ENCODE measurements around the gene NIPAL4. TPM values are rescaled to one million over a fixed set of nuclear protein-coding genes. Genes with fewer than 3 reads are reported as not detected.

NIPAL4 gene
- total RNA-seq, 6 experiments from 2014 or later = 0.07 TPM; not detected in 5

DNA sequence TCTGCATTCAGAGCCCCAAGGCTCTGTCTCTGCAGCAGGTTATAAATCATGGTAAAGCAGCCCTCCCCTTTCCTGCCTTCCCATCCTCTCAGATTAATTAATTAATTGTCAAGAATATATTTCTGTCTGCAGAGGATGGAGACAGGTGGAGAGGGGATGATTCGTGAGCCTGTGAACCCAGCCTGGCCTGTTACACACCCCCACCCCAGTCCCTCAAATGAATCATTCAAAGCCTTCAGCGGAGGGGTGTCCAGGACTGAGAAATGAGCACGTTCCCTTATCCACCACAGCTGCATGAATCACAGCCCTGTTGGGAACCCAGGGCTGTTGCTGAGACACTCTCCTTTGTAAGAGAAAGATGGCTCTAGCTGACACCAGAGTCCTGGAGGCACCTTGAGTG lies 56.0 kb downstream of the NIPAL4 start:
- Histone ChIP-seq H3K27me3 (no peaks in the 10 kb centered on the region), H3K4me3 (no peak overlapping the region), H3K36me3 (peaks cover 0 to 4% (median 0%) of the 10 kb centered on the region in 4 donors), H3K4me1 (peaks cover 0 to 28% (median 13%) of the 10 kb centered on the region in 4 donors), H3K27ac (no peak overlapping the region), H3K9me3 (no peaks in the 10 kb centered on the region)
- TF ChIP-seq POLR2A (IDR thresholded peaks at IDR 0.05) = no peak
- TF ChIP-seq, protein P1, sequence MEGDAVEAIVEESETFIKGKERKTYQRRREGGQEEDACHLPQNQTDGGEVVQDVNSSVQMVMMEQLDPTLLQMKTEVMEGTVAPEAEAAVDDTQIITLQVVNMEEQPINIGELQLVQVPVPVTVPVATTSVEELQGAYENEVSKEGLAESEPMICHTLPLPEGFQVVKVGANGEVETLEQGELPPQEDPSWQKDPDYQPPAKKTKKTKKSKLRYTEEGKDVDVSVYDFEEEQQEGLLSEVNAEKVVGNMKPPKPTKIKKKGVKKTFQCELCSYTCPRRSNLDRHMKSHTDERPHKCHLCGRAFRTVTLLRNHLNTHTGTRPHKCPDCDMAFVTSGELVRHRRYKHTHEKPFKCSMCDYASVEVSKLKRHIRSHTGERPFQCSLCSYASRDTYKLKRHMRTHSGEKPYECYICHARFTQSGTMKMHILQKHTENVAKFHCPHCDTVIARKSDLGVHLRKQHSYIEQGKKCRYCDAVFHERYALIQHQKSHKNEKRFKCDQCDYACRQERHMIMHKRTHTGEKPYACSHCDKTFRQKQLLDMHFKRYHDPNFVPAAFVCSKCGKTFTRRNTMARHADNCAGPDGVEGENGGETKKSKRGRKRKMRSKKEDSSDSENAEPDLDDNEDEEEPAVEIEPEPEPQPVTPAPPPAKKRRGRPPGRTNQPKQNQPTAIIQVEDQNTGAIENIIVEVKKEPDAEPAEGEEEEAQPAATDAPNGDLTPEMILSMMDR (IDR thresholded peaks at IDR 0.05) = no peak
- intact Hi-C loops (cut with DNase I) = no loop called here
- no peak for ATAC-seq
- WGBS (ENCODE audit: insufficient coverage, low coverage, low lambda C conversion rate, missing lambda C conversion rate) = no CpG with 5 or more reads among the region's 3 CpGs
- DNase-seq = no peak

DNA sequence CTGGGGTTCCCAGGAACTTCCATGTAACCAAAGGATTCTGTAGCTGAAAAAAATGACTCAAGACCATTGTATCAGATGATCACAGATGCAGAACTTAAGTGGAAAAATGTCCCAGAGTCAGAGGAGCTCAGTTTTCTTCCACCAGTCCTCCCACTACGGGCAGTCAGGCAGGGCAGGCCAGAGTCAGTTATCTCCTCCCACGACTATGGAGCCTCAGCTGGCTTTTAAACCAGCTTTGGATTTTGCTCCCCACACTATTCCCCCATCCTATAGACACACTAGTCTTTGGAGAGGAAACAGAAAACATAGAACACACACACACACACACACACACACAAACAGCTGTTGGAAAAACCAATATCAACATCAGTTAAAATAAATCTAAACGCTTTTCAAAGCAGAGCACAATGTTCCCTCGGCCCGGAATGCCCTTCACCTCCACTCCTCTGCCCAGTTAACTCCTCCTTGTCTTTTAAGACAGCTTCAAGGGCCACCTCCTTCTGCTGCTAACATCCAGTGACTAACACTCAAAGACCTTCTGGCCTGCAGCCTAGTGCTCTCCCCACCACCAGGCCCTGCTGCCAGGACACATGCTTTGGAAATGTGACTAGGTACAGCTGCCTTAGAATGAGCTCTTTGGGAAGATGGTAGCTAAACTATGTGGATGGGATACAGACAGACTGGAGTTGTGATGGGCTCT lies 56.8 kb downstream of the NIPAL4 start:
- H3K4me3 ChIP-seq = no peak overlapping the region
- WGBS (ENCODE audit: insufficient coverage, low coverage, low lambda C conversion rate, missing lambda C conversion rate) = 76% methylated on average over 2 of the region's 5 CpGs
- peaks cover 0 to 4% (median 0%) of the 10 kb centered on the region in 4 donors for H3K36me3 ChIP-seq
- H3K27ac ChIP-seq = no peak overlapping the region
- no peaks in the 10 kb centered on the region for H3K9me3 ChIP-seq
- intact Hi-C loops (cut with DNase I) = no loop called here
- no peaks in the 10 kb centered on the region for H3K27me3 ChIP-seq
- no peak for DNase-seq
- TF ChIP-seq, protein P1 (IDR thresholded peaks at IDR 0.05) = no peak
- no peak for TF ChIP-seq POLR2A (IDR thresholded peaks at IDR 0.05)
- no peak for ATAC-seq
- H3K4me1 ChIP-seq = peaks cover 0 to 26% (median 10%) of the 10 kb centered on the region in 4 donors

DNA sequence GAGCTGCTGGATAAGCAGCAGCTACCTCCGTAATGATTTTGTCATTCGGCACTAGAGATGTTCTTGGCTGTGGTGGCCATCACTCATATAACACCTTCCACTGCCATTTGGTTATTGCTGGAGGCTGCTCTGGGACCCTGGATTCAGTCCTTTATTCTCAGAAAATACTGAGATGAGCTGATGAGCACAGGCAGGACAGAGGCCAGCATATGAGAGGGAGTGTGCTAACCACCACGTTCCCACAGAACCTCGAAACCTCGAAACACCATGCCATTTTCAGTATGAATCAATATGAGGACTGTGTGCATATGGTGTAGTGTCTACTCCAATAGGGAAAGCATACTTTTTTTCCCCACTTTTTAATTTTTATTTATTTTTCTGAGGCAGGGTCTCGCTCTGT lies 59.0 kb downstream of the NIPAL4 start:
- no peak for TF ChIP-seq POLR2A (IDR thresholded peaks at IDR 0.05)
- TF ChIP-seq, protein P1 (IDR thresholded peaks at IDR 0.05) = no peak
- no peak for ATAC-seq
- intact Hi-C loops (cut with DNase I) = no loop called here

DNA sequence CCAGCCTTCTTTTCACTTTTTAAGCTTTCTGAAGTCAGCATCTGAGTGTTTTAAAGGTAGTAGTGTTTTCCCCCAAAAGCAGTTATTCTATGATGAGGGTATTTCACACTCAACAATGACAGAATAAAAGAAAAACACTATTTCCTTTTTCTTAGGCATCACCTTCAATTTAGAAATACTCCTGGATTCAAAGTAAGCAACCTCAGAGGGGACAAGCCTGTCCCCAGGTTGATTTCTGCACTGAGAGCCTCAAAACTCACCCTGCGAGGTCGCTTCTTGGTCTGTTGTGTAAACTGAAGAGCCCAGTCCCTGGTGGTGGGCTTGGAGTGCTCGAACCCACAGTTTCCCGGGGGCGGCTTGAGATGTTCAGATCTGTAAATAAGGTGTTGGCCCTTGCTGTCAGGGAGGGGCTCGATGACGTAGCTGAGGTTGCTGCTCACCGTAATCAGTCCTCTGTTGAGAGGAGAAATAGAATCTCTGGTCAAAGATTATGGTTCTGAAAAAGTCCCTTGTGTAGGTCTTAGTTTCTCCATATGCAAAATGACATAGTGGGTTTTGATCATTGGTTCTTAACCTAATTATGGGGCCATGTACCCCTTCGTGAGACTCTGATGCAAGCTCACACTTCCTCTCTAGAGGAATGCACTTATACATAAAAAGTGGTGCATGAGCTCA lies 59.7 kb downstream of the NIPAL4 start:
- ATAC-seq = no peak
- 90% methylated on average over 6 of the region's 9 CpGs for WGBS (ENCODE audit: insufficient coverage, low coverage, low lambda C conversion rate, missing lambda C conversion rate)
- DNase-seq = no peak
- Histone ChIP-seq H3K27ac (no peak overlapping the region), H3K4me3 (no peak overlapping the region), H3K36me3 (peaks cover 0 to 4% (median 0%) of the 10 kb centered on the region in 4 donors), H3K9me3 (no peaks in the 10 kb centered on the region), H3K27me3 (no peaks in the 10 kb centered on the region), H3K4me1 (peaks cover 0 to 9% (median 0%) of the 10 kb centered on the region in 4 donors)
- TF ChIP-seq, protein P1 (IDR thresholded peaks at IDR 0.05) = no peak
- intact Hi-C loops (cut with DNase I) = no loop called here

More for the DNA sequence above, 59.0 kb downstream of the NIPAL4 start:
- DNase-seq = no peak
- 86% methylated on average over 6 of the region's 6 CpGs for WGBS (ENCODE audit: insufficient coverage, low coverage, low lambda C conversion rate, missing lambda C conversion rate)
- Histone ChIP-seq H3K4me3 (no peak overlapping the region), H3K9me3 (no peaks in the 10 kb centered on the region), H3K36me3 (peaks cover 0 to 4% (median 0%) of the 10 kb centered on the region in 4 donors), H3K27ac (no peak overlapping the region), H3K27me3 (no peaks in the 10 kb centered on the region), H3K4me1 (peaks cover 0 to 9% (median 0%) of the 10 kb centered on the region in 4 donors)

All from right lobe of liver (tissue), 6 donors.